HG03558 (cell line): ENCODE data around the gene ZNF22.

Source experiments
- ATAC-seq: cut with Tn5 transposase; IDR thresholded peaks from one replicate; pipeline ENCODE4 v1.9.1; 2021; ENCODE audit warnings: moderate number of reproducible peaks; ENCODE audit not compliant: unreplicated experiment; ENCODE audit errors: extremely low read depth

ZNF22 gene

GRCh38 chr10:44963772-44964633, 36.7 kb upstream of the ZNF22 start:
- no peak for ATAC-seq

- ATAC-seq: no peak
Observed at GRCh38 chr10:44965104-44965503, 35.6 kb upstream of the ZNF22 start.

GRCh38 chr10:44965651-44966097, 35.0 kb upstream of the ZNF22 start:
- ATAC-seq: no peak

DNA sequence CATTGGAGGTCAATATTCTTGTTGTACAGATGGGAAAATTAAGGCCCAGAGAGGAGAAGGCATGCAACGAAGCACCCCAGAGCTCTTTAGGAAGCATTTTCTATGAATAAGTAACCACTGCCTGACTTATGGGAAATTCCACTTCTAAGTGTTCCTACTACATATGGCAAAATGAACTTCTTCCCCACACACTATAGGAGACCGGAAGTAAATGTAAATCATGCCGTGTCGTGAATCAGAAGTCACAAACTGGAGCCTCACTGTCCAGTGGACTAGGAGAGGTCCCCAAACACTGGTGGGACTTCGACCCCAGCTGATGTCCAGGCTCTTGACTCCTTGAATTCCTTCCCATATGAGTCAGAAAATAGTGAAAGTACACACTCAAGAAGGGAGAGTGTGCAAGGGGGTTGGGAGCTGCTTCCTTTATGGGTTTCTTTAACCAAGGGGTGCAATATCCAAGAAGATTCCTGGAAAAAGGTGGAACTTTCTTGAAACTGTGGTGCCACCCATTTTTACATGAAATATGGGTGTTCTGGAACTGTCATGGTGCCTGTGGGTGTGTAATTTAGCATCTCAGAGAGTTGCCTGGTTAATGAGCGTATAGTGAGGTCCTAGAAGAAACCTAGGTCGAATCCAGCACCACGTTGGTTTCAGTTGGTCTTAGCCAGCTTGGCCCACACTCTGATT, 34.5 kb upstream of the ZNF22 start:
- ATAC-seq: no peak

DNA sequence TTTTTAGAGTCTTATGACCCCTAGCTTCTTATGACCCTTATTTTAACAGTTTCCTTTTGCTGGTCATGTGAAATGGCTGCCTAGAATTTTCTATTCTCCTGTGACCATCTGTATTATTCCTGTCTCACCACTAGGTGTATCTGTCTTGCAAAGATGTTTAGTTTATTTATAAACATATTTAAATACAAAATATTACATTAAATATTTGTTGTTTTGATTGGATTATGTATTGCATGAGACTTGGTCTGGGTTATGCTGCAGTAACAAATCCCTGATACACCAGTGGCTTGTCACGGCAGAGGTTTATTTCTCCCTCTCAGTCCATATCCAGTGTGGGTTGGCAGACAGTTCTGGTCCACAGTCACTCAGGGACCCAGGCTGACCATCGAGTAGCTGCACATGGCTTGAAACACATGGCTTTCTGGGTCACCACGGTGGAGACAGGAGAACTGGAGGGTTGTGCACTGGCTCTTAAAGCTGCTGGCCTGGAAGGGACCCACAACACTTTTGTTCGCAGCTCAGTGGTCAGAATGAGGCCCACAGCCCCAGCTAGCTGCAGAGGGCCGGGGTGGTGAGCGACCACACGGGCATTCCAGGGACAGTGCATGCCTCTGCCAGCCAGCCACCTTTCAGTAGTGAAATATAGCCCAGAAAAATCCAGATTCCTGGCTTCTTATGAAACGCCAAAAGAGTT, 33.8 kb upstream of the ZNF22 start:
- ATAC-seq: no peak

DNA sequence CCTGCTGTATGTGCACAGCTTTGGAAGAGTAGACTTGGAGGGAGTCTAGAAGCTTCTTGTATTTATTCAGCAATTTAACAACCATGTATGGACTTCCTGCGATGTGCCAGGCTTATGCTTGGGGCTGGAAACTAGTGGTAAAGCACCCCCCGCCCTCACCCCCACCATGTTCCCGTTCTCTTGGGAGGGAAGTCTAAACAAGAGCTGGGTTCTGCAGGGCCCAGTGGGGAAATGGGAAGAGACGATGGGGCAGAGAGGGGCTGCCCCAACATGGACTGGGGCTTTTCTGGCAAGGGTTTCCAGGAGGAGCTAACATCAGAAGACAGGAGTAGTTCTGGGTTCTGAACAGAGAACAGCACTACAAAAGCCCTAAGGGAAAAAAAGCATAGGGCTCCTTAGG, 33.1 kb upstream of the ZNF22 start:
- no peak for ATAC-seq

DNA sequence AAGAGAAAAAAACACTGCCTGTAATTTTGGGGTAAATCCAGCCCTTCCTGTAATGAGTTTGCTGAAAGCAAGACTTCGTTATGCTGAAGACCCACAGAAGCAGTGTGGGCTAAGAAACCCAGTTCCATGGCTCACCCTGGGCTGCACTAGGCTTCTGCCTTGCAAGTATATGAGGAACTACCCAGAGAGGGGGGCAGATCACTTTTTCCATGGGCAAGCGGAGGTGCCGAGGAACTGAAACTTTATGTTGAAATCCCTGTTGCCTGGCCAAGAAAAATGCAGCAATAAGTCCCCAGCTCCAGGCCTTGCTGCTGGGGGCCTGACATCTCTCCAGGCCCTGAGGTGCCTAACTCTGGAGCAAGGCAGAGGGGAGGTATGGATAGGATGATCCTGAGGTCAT, 32.6 kb upstream of the ZNF22 start:
- no peak for ATAC-seq

DNA sequence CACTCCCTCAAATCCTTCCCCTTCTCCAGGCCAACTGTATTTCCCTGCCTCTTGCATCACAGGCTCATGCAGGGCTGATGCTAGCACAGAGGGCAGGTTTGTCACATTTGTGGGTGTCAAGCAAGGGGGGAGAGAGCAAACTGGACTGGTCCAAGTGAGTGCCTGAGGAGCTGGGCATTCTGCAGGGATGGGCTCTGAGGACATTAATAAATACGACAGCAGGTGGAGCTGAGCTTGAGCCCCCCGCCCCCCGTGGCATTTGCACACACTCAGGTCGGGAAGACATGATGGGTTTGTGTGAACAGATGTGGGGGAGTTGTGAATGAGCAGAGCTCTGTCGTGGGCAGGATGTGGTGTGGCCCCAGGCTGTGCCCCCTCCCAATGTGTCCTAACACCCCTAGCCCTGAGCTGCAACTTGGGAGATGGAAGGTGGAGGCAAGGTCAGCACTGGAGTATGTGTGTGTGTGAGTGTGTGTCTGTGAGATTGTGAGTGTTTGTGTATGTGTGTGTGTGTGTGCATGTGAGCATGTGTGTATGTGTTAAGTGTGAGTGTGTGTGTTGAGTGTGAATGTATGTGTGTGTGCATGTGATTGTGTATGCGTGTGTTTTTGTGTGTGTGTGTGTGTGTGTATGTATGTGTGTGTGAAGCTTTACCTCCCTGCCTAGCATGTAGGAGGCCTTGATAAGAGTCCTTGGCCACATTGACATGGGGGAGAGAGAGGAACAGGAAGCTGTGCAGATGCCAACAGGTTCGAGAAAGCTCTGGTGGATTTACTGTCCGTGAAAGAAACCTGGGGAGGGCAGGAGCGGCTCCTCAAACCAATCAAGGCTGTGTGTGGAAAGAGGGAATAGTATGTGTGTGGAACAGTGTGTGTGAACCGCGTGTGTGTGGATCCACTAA, 32.0 kb upstream of the ZNF22 start:
- ATAC-seq: no peak

DNA sequence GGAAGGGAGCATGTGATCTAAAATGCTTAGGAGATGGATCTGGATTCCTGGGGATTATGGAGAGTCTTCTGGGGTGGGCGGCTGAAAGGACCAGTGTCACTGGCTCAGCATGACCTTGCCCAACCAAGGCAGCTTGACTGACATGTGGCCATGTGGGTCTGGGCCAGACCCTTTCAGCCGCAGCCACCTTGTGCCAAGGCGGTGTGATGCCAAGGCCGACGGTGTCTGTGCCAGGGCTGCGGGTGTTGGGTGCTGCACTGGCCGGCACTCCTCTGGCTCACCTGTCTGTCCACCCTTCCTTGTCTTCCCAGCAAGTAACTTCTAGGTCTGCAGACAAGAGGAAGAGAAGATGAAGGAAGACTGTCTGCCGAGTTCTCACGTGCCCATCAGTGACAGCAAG, 30.9 kb upstream of the ZNF22 start:
- ATAC-seq: no peak

DNA sequence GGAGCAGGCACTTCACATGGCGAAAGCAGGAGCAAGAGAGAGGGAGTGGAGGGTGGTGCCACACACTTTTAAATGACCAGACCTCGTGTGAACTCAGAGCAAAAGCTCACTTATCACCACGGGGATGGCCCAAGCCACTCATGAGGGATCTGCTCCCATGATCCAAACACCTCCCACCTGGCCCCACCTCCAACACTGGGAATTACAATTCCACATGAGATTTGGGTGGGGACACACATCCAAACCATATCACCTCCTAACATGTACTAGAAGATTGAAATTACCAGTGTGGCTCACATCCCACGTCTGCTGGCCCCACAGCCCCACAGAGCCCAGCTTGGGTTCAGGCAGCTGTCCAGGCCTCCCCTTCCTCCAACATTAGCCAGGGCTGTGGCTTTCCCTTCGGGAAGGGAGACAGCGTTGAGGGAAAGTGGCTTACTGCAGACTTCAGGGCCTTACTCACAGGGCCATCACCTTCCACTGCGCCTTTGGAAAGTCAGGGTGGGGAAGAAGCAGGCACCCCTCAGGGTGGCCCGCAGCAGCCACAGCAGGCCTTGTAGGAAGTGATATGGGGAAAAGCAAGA, 29.8 kb upstream of the ZNF22 start:
- ATAC-seq: no peak

DNA sequence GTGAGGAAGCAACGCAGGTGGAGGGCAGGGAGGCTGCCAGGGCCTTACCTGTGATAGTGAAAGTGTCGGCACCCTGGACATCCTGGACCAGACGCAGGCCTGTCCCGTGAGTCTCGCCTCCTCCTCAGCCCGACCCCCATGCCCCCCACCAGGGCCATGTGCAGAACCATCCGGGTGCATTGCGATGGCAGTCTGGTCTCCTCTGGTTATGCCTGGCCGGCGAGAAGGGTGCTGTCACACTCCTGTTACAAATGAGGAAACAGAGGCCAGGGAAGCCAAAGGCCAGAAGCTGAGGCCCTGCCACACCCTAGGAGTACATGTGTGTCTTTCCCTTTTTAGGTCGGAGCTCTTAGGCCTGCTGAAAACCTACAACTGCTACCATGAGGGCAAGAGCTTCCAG, 29.3 kb upstream of the ZNF22 start:
- no peak for ATAC-seq

DNA sequence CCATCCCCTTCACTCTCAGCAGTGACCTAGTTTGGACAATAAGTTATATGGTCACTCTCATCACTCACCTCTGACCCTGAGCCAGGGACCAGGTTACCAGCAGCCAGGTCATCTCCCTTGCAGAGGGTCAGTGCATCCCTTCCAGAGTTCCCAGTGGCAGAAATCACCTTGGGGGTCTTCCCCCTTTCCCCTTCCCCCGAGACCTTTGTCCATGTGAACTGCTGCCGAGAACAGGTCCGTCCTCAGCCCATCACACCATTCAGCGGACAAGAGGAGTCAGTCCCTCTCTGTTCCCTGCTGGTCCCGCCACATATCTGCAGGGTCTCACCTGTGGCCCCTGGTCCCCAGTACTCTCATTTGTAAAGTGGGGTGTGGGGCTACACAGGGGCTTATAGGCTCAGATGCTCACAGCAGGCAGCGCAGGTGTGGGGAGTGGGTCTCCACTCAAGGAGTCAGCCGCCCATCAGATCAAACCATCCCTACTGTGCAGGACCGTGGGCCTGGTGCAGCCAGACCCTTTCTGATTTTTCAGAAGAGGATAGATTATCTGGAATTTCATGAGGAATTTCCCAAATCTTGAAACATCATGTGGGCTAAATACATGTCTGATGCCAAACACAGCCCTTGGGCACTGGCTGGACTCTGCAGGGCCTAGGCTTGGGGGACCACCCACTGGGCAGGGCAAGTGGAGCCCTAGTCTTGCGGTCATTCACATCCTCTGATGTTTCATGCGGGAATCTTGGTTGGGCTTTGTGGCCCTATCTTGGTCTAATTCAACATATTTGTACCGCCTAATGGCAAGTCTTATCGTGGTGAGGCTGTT, 28.6 kb upstream of the ZNF22 start:
- ATAC-seq: no peak

- ATAC-seq: no peak
Observed at GRCh38 chr10:44972874-44973306, 27.8 kb upstream of the ZNF22 start.

DNA sequence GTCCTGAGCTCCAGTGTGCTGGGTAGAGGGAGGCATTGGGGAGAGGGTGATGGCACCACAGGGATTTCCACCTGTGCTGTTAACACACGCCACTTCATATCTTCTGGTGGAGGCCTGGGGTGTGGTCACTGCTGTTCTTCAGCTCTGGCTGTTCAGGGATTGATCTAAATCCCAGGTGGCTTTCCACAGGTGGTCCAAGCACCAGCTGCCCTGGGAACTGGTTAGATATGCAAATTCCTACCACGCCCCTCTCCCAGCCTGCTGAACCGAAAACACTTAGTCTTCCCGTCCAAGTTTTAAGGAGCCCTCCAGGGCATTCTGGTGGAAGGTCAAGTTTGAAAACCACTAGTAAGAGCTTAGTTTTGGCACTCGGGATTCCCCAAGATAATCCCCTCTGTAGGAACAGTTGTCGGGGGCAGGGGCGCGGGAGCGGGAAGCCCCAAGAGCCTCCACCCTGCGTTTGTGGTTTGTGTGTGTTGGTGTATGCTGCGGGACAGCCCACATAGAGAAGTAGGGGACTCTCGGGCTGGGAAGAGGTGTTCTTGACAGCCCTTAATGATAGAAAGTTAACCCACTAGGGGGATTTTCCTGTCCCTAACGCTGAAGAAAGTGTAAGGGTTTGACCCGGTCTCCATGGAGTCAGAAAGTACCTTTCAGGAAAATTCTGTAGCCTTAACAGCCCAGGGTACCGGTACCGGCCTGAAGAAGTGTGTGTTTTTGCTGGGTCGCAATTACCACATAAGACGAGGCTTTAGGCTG, 27.2 kb upstream of the ZNF22 start:
- ATAC-seq: no peak

- no peak for ATAC-seq
Observed at GRCh38 chr10:44974082-44974627, 26.6 kb upstream of the ZNF22 start.

GRCh38 chr10:44974628-44975430, 25.9 kb upstream of the ZNF22 start:
- peak; percentile 58 for ATAC-seq
